ENCODE measurements around the gene GBF1. TPM values are rescaled to one million over a fixed set of nuclear protein-coding genes. Genes with fewer than 3 reads are reported as not detected.

GBF1 gene
- total RNA-seq, 4 donors from 2014 or later, result 32.0 to 54.7 (median 39.4) TPM

- Histone ChIP-seq H3K4me1 (peaks cover 0 to 68% (median 29%) of the 10 kb centered on the region in 3 donors), H3K27ac (peak within 1 kb of the TSS; percentile 86 to 98 (median 94)), H3K4me3 (peak within 1 kb of the TSS; percentile 48 to 73), H3K9me3 (no peaks in the 10 kb centered on the region), H3K36me3 (peaks cover 0 to 28% of the 10 kb centered on the region in 2 donors), H3K27me3 (no peaks in the 10 kb centered on the region)
- ATAC-seq, result peak; percentile 72
- TF ChIP-seq POLR2A (IDR thresholded peaks at IDR 0.05) (peak; percentile 49 to 59), CTCF (IDR thresholded peaks at IDR 0.05) (peak in 2 of 4 experiments; percentile 1 to 11), POLR2AphosphoS5 (IDR thresholded peaks at IDR 0.05) (peak; percentile 85), EP300 (IDR thresholded peaks at IDR 0.05) (no peak)
- 0 to 6% methylated on average over 1 to 6 of the region's 42 CpGs for WGBS, 2 donors (ENCODE audit: low coverage in 1 of 2)
These were observed 150.3 kb downstream of the GBF1 start, which contains the start of gene NFKB2 for GRCh38 chr10:102395400-102396316. TSS of gene NFKB2 (plus strand) at chr10:102395705. CDS start at chr10:102395960, 255 bp downstream.

GRCh38 chr10:102396317-102396650 lies 151.0 kb downstream of the GBF1 start:
- H3K27ac ChIP-seq, result peak overlapping the region; percentile 86 to 98 (median 94)
- no peaks in the 10 kb centered on the region for H3K9me3 ChIP-seq
- H3K36me3 ChIP-seq, result peaks cover 0 to 35% of the 10 kb centered on the region in 2 donors
- no peak for TF ChIP-seq EP300 (IDR thresholded peaks at IDR 0.05)
- TF ChIP-seq POLR2A (IDR thresholded peaks at IDR 0.05), result no peak
- no peak for TF ChIP-seq CTCF (IDR thresholded peaks at IDR 0.05)
- no peak for TF ChIP-seq POLR2AphosphoS5 (IDR thresholded peaks at IDR 0.05)
- H3K4me3 ChIP-seq, result peak overlapping the region; percentile 48 to 73
- H3K4me1 ChIP-seq, result peaks cover 0 to 69% (median 29%) of the 10 kb centered on the region in 3 donors
- no peaks in the 10 kb centered on the region for H3K27me3 ChIP-seq
- 0 to 49% methylated on average over 1 to 2 of the region's 4 CpGs for WGBS, 2 donors (ENCODE audit: low coverage in 1 of 2)
- ATAC-seq, result no peak

- Histone ChIP-seq H3K9me3 (no peaks in the 10 kb centered on the region), H3K4me3 (peak overlapping the region in 1 of 2 donors; percentile 73)
- no peak for ATAC-seq
These were observed 151.4 kb downstream of the GBF1 start for GRCh38 chr10:102396730-102397151.

GRCh38 chr10:102397222-102398171 lies 152.2 kb downstream of the GBF1 start:
- ATAC-seq, result no peak
- H3K9me3 ChIP-seq, result no peaks in the 10 kb centered on the region
- H3K36me3 ChIP-seq, result peaks cover 0 to 47% of the 10 kb centered on the region in 2 donors
- TF ChIP-seq POLR2AphosphoS5 (IDR thresholded peaks at IDR 0.05) (no peak), EP300 (IDR thresholded peaks at IDR 0.05) (no peak), POLR2A (IDR thresholded peaks at IDR 0.05) (no peak)
- peak overlapping the region in 3 of 4 donors; percentile 93 to 98 (median 96) for H3K27ac ChIP-seq
- peaks cover 0 to 81% (median 29%) of the 10 kb centered on the region in 3 donors for H3K4me1 ChIP-seq
- WGBS, 2 donors (ENCODE audit: low coverage in 1 of 2), result 80 to 87% methylated on average over 3 to 9 of the region's 14 CpGs
- H3K4me3 ChIP-seq, result no peak overlapping the region
- no peaks in the 10 kb centered on the region for H3K27me3 ChIP-seq

More at GRCh38 chr10:102396730-102397151, 151.4 kb downstream of the GBF1 start:
- no peak for TF ChIP-seq CTCF (IDR thresholded peaks at IDR 0.05)
- no peak for TF ChIP-seq POLR2AphosphoS5 (IDR thresholded peaks at IDR 0.05)
- no peak for TF ChIP-seq EP300 (IDR thresholded peaks at IDR 0.05)
- TF ChIP-seq POLR2A (IDR thresholded peaks at IDR 0.05), result no peak
- 50% methylated on average over 6 of the region's 12 CpGs; no CpG with 5 or more reads in 1 of the 2 donors for WGBS, 2 donors (ENCODE audit: low coverage in 1 of 2)
- Histone ChIP-seq H3K36me3 (peaks cover 0 to 39% of the 10 kb centered on the region in 2 donors), H3K4me1 (peaks cover 0 to 73% (median 29%) of the 10 kb centered on the region in 3 donors), H3K27ac (peak overlapping the region; percentile 86 to 98 (median 94)), H3K27me3 (no peaks in the 10 kb centered on the region)

All from gastroesophageal sphincter (tissue), 4 donors.